GM23248 (cell line): Measurements from ENCODE around the gene AIF1. TPM values are rescaled to one million over a fixed set of nuclear protein-coding genes. Genes with fewer than 3 reads are reported as not detected.

ENCODE experiments used
- DNase-seq: peaks from one replicate; pipeline ENCODE4 v3.0.0-alpha.2; 2015
- H2AFZ ChIP-seq: fragments of 200-600 bp; sonication (generic); 2 replicates; pipeline ENCODE4 v1.6.1; 2016; ENCODE audit warnings: antibody characterized with exemption
- H3F3A ChIP-seq: fragments of 200-600 bp; sonication (generic); 2 replicates; pipeline ENCODE4 v1.6.1; 2016; ENCODE audit warnings: mild to moderate bottlenecking, antibody characterized with exemption, mixed run types; ENCODE audit not compliant: insufficient read depth
- H3K27ac ChIP-seq: fragments of 200-600 bp; sonication (generic); 2 replicates; pipeline ENCODE4 v1.5.1; 2016; ENCODE audit warnings: mild to moderate bottlenecking
- H3K27me3 ChIP-seq: fragments of 200-600 bp; sonication (generic); replicated peaks from 2 replicates; pipeline ENCODE4 v1.6.1; 2016; ENCODE audit warnings: mild to moderate bottlenecking; ENCODE audit not compliant: insufficient read depth
- H3K36me3 ChIP-seq: fragments of 200-600 bp; sonication (generic); 2 replicates; pipeline ENCODE4 v1.6.1; 2016; ENCODE audit warnings: low read depth, mild to moderate bottlenecking
- H3K4me1 ChIP-seq: fragments of 200-600 bp; sonication (generic); 2 replicates; pipeline ENCODE4 v1.6.1; 2016; ENCODE audit warnings: mild to moderate bottlenecking; ENCODE audit not compliant: insufficient read depth
- H3K4me2 ChIP-seq: fragments of 200-600 bp; sonication (generic); one replicate; pipeline ENCODE4 v1.6.1; 2016; ENCODE audit warnings: mild to moderate bottlenecking; ENCODE audit not compliant: unreplicated experiment
- H3K4me3 ChIP-seq: fragments of 200-600 bp; sonication (generic); 2 replicates; pipeline ENCODE4 v1.5.1; 2016; ENCODE audit warnings: mild to moderate bottlenecking
- H3K79me2 ChIP-seq: fragments of 200-600 bp; sonication (generic); 2 replicates; pipeline ENCODE4 v1.6.1; 2016; ENCODE audit warnings: mild to moderate bottlenecking; ENCODE audit not compliant: insufficient read depth
- H3K9ac ChIP-seq: fragments of 200-600 bp; sonication (generic); 2 replicates; pipeline ENCODE4 v1.6.1; 2016; ENCODE audit warnings: mild to moderate bottlenecking
- H3K9me2 ChIP-seq: fragments of 200-600 bp; sonication (generic); 2 replicates; pipeline ENCODE4 v1.6.1; 2016; ENCODE audit warnings: mixed run types, mild to moderate bottlenecking, moderate library complexity; ENCODE audit not compliant: insufficient read depth
- H3K9me3 ChIP-seq: fragments of 200-600 bp; sonication (generic); one replicate; pipeline ENCODE4 v1.6.1; 2017; ENCODE audit warnings: low read depth
- H4K20me1 ChIP-seq: fragments of 200-600 bp; sonication (generic); 2 replicates; pipeline ENCODE4 v1.6.0; 2016; ENCODE audit not compliant: insufficient read depth
- EZH2 ChIP-seq: fragments of 200-600 bp; sonication (generic); IDR thresholded peaks from 2 replicates; pipeline ENCODE4 v1.6.1; 2018; ENCODE audit warnings: antibody characterized with exemption, mild to moderate bottlenecking; ENCODE audit not compliant: insufficient read depth, poor library complexity, severe bottlenecking
- EZH2phosphoT487 ChIP-seq: fragments of 200-600 bp; sonication (generic); IDR thresholded peaks from 2 replicates; pipeline ENCODE4 v1.6.1; 2018; ENCODE audit warnings: antibody characterized with exemption, moderate library complexity, mild to moderate bottlenecking, low read depth; ENCODE audit not compliant: insufficient read depth
- WGBS, 2 experiments: methylation state at CpG; one replicate each; pipeline ENCODE4 v1.1.6; 2015 to 2017; ENCODE audit warnings: low lambda C conversion rate in 2 of 2, low coverage in 1 of 2; ENCODE audit errors: missing lambda C conversion rate in 2 of 2; 5-methylcytosine and 5-hydroxymethylcytosine counted together
- in situ Hi-C: fragments of 300-500 bp; cut with MboI; formaldehyde crosslinking; loops from 2 replicates; pipeline ENCODE4 v1.15.0; 2020
- polyA plus RNA-seq: library from polyadenylated mRNA; unstranded; fragments of >200 nt; fragmentation: Nextera tagmentation; extraction: Ambion mirVana; gene quantifications from 2 replicates; pipeline ENCODE4 v1.2.1, GENCODE V29; 2016
- total RNA-seq: library from RNA; depleted of rRNA; stranded (reverse); fragments of >200 nt; shearing (Covaris generic); gene quantifications from 2 replicates; pipeline ENCODE4 v1.2.3, GENCODE V29; 2014

The AIF1 gene
- total and polyA plus RNA-seq, 2 experiments from 2014 or later = not detected

- Histone ChIP-seq H3K79me2 (peaks cover 15% of the 10 kb centered on the region), H2AFZ (no peak overlapping the region), H4K20me1 (no peaks in the 10 kb centered on the region), H3K4me1 (peaks cover 12% of the 10 kb centered on the region), H3K36me3 (peaks cover 70% of the 10 kb centered on the region), H3K4me3 (no peak overlapping the region), H3K27me3 (no peaks in the 10 kb centered on the region), H3K9me3 (no peaks in the 10 kb centered on the region), H3K4me2 (no peak overlapping the region), H3K9ac (no peak overlapping the region), H3K9me2 (no peaks in the 10 kb centered on the region), H3K27ac (no peak overlapping the region), H3F3A (peaks cover 93% of the 10 kb centered on the region)
- in situ Hi-C loops = no loop called here
- DNase-seq = peak; percentile 27
- TF ChIP-seq EZH2phosphoT487 = no peak
- TF ChIP-seq EZH2 = no peak
- 77 to 80% methylated on average over 25 to 27 of the region's 27 CpGs for WGBS, 2 experiments
These were observed 21.9 kb downstream of the AIF1 start for GRCh38 chr6:31636698-31637596.

- no peak overlapping the region for H3K4me2 ChIP-seq
- no peaks in the 10 kb centered on the region; the same call in none of the 2 replicates for H3K79me2 ChIP-seq
- H3K9ac ChIP-seq = peak overlapping the region; percentile 46
- H3F3A ChIP-seq = peaks cover 72% of the 10 kb centered on the region
- no peak for DNase-seq
- H4K20me1 ChIP-seq = no peaks in the 10 kb centered on the region
- peaks cover 12% of the 10 kb centered on the region for H3K4me1 ChIP-seq
- in situ Hi-C loops = no loop called here
- no peaks in the 10 kb centered on the region for H3K27me3 ChIP-seq
- no peak overlapping the region for H2AFZ ChIP-seq
- peaks cover 60% of the 10 kb centered on the region for H3K36me3 ChIP-seq
- WGBS, 2 experiments = 79 to 85% methylated on average over 9 of the region's 9 CpGs
- no peaks in the 10 kb centered on the region for H3K9me2 ChIP-seq
- H3K9me3 ChIP-seq = no peaks in the 10 kb centered on the region
- no peak overlapping the region for H3K4me3 ChIP-seq
- peak overlapping the region; percentile 84 for H3K27ac ChIP-seq
- TF ChIP-seq EZH2phosphoT487 (no peak), EZH2 (no peak)
These were observed 24.0 kb downstream of the AIF1 start for GRCh38 chr6:31639043-31639442.

GRCh38 chr6:31639449-31639861 is 24.4 kb downstream of the AIF1 start:
- Histone ChIP-seq H3K27me3 (no peaks in the 10 kb centered on the region), H3K4me1 (peaks cover 12% of the 10 kb centered on the region), H4K20me1 (no peaks in the 10 kb centered on the region), H3K9me3 (no peaks in the 10 kb centered on the region), H3F3A (peaks cover 68% of the 10 kb centered on the region), H3K27ac (peak overlapping the region; percentile 84), H3K79me2 (no peaks in the 10 kb centered on the region; the same call in 1 of the 2 replicates), H3K9me2 (no peaks in the 10 kb centered on the region), H3K36me3 (peaks cover 56% of the 10 kb centered on the region), H2AFZ (no peak overlapping the region), H3K4me3 (no peak overlapping the region), H3K9ac (peak overlapping the region; percentile 46), H3K4me2 (no peak overlapping the region)
- peak; percentile 82 for DNase-seq
- 37 to 44% methylated on average over 10 of the region's 10 CpGs for WGBS, 2 experiments
- TF ChIP-seq EZH2phosphoT487 = no peak
- no peak for TF ChIP-seq EZH2
- in situ Hi-C loops = no loop called here

GRCh38 chr6:31640612-31641011 is 25.6 kb downstream of the AIF1 start:
- peaks cover 52% of the 10 kb centered on the region for H3K36me3 ChIP-seq

More at GRCh38 chr6:31640612-31641011, 25.6 kb downstream of the AIF1 start:
- no peak overlapping the region for H3K9ac ChIP-seq
- no peaks in the 10 kb centered on the region for H3K9me2 ChIP-seq
- no peaks in the 10 kb centered on the region for H3K9me3 ChIP-seq
- H2AFZ ChIP-seq = no peak overlapping the region
- H3K79me2 ChIP-seq = no peaks in the 10 kb centered on the region; the same call in 1 of the 2 replicates
- in situ Hi-C loops = no loop called here
- TF ChIP-seq EZH2 (no peak), EZH2phosphoT487 (no peak)
- H3K27me3 ChIP-seq = no peaks in the 10 kb centered on the region
- no peak overlapping the region for H3K4me3 ChIP-seq
- DNase-seq = no peak
- peaks cover 12% of the 10 kb centered on the region for H3K4me1 ChIP-seq
- H4K20me1 ChIP-seq = no peaks in the 10 kb centered on the region
- 93 to 94% methylated on average over 6 of the region's 6 CpGs for WGBS, 2 experiments
- peaks cover 58% of the 10 kb centered on the region for H3F3A ChIP-seq
- H3K4me2 ChIP-seq = no peak overlapping the region
- H3K27ac ChIP-seq = peak overlapping the region; percentile 84; the same call in 1 of the 2 replicates
